HCT116 (cell line): ENCODE results near the gene ZNF534. TPM values are rescaled to one million over a fixed set of nuclear protein-coding genes. Genes with fewer than 3 reads are reported as not detected.

ENCODE experiments used
- ATAC-seq: fragments of 200-7000 bp; cut with Tn5 transposase; 2 replicates; pipeline ENCODE4 v1.9.1; 2020; ENCODE audit warnings: mild to moderate bottlenecking, moderate library complexity
- BruUV-seq: library from RNA; stranded (reverse); fragments of 400-500 nt; replicated peaks from 2 replicates; lab custom pipeline; 2021; lab: Mats Ljungman, UMichigan
- CTCF ChIA-PET: fragments of 300-600 bp; sonication (Branson Sonifier 250); formaldehyde crosslinking; loops from one replicate; lab custom pipeline; 2021; ENCODE audit warnings: antibody characterized with exemption; lab: Charles Lee
- POLR2A ChIA-PET: fragments of 300-600, 350-600 bp; sonication (Branson Sonifier 250); formaldehyde crosslinking; loops from one replicate; lab custom pipeline; 2021; ENCODE audit warnings: antibody characterized with exemption; lab: Charles Lee
- RAD21 ChIA-PET, 2 experiments: fragments of 300-600 bp; sonication (Branson Sonifier 250); formaldehyde crosslinking; loops; one replicate each; lab custom pipeline; 2023; ENCODE audit warnings: low total read pairs in 2 of 2; ENCODE audit not compliant: uncharacterized antibody in 2 of 2, unreplicated experiment in 2 of 2, low non-redundant PET in 1 of 2; lab: Charles Lee
- DNase-seq: peaks from one replicate; pipeline ENCODE4 v3.0.0-alpha.2; 2010; ENCODE audit warnings: low read depth, low spot score
- H2AFZ ChIP-seq: fragments of 200-600 bp; shearing (Covaris generic), sonication (generic); 2 replicates; pipeline ENCODE4 v1.6.1; 2017; ENCODE audit warnings: low read depth, mixed run types, mixed read lengths, antibody characterized with exemption, low read length; ENCODE audit not compliant: poor library complexity, severe bottlenecking
- H3K27ac ChIP-seq: 2 replicates; pipeline ENCODE4 v1.5.1; 2012; ENCODE audit warnings: low read depth, low read length
- H3K27me3 ChIP-seq: fragments of 200-600 bp; sonication (generic); 2 replicates; pipeline ENCODE4 v1.6.1; 2016; ENCODE audit warnings: mixed run types, low read length, mixed read lengths; ENCODE audit not compliant: insufficient read depth
- H3K36me3 ChIP-seq, 2 experiments: fragments of 200-500 bp in 1 of 2; fragments of 200-600 bp in 1 of 2; sonication (Bioruptor generic) in 1 of 2; sonication (generic) in 1 of 2; 2 replicates each; pipeline versions ENCODE4 v1.5.1 to v1.6.1; 2014 to 2016; ENCODE audit warnings: low read length in 2 of 2, inconsistent platforms in 1 of 2, mixed read lengths in 1 of 2, mixed run types in 1 of 2; ENCODE audit not compliant: insufficient read depth in 2 of 2, control insufficient read depth in 1 of 2
- H3K4me1 ChIP-seq, 2 experiments: fragments of 200-600 bp in 1 of 2; sonication (generic) in 1 of 2; 2 replicates each; pipeline versions ENCODE4 v1.5.1 to v1.6.1; 2012 to 2017; ENCODE audit warnings: low read length in 2 of 2, inconsistent platforms in 1 of 2, mild to moderate bottlenecking in 1 of 2, mixed read lengths in 1 of 2, mixed run types in 1 of 2, moderate library complexity in 1 of 2; ENCODE audit not compliant: insufficient read depth in 2 of 2, control insufficient read depth in 1 of 2
- H3K4me2 ChIP-seq: fragments of 200-600 bp; sonication (generic); 2 replicates; pipeline ENCODE4 v1.6.1; 2017; ENCODE audit warnings: mixed run types, low read length, mixed read lengths
- H3K4me3 ChIP-seq, 2 experiments: fragments of 200-600 bp in 1 of 2; sonication (generic) in 1 of 2; replicated peaks in 1 of 2; 2 replicates each; pipeline ENCODE4 v1.5.1; 2011 to 2016; ENCODE audit warnings: low read length in 2 of 2, control low read depth in 1 of 2, low read depth in 1 of 2, mild to moderate bottlenecking in 1 of 2, mixed read lengths in 1 of 2, mixed run types in 1 of 2
- H3K79me2 ChIP-seq: fragments of 200-600 bp; sonication (generic); 2 replicates; pipeline ENCODE4 v1.6.1; 2017; ENCODE audit warnings: mild to moderate bottlenecking, mixed run types, low read length, moderate library complexity, mixed read lengths; ENCODE audit not compliant: insufficient read depth
- H3K9ac ChIP-seq: fragments of 200-600 bp; sonication (generic); 2 replicates; pipeline ENCODE4 v1.6.1; 2016; ENCODE audit warnings: low read length, mixed read lengths
- H3K9me2 ChIP-seq: fragments of 200-600 bp; sonication (generic), shearing (Covaris generic); 2 replicates; pipeline ENCODE4 v1.6.1; 2017; ENCODE audit warnings: mixed run types, mild to moderate bottlenecking, moderate library complexity; ENCODE audit not compliant: insufficient read depth
- H3K9me3 ChIP-seq, 2 experiments: fragments of 200-500 bp in 1 of 2; fragments of 200-600 bp in 1 of 2; sonication (Bioruptor generic) in 1 of 2; sonication (generic) in 1 of 2; 2 replicates each; pipeline ENCODE4 v1.6.1; 2014 to 2017; ENCODE audit warnings: low read length in 2 of 2, mixed read lengths in 2 of 2, inconsistent platforms in 1 of 2, low read depth in 1 of 2, mild to moderate bottlenecking in 1 of 2, mixed run types in 1 of 2, moderate library complexity in 1 of 2; ENCODE audit not compliant: control insufficient read depth in 1 of 2, insufficient read depth in 1 of 2
- H4K20me1 ChIP-seq: fragments of 200-600 bp; sonication (generic), shearing (Covaris generic); 2 replicates; pipeline ENCODE4 v1.6.1; 2017; ENCODE audit warnings: mixed run types, mild to moderate bottlenecking, moderate library complexity; ENCODE audit not compliant: insufficient read depth
- CBX3 ChIP-seq: IDR thresholded peaks from 2 replicates; pipeline ENCODE4 v1.6.1; 2012; ENCODE audit warnings: low read depth
- EZH2phosphoT487 ChIP-seq: fragments of 200-600 bp; IDR thresholded peaks from 2 replicates; pipeline ENCODE4 v1.6.1; 2018; ENCODE audit warnings: antibody characterized with exemption, borderline replicate concordance
- FOSL1 ChIP-seq: IDR thresholded peaks from 2 replicates; pipeline ENCODE4 v1.6.1; 2012; ENCODE audit warnings: low read depth
- JUND ChIP-seq: IDR thresholded peaks from 2 replicates; pipeline ENCODE4 v1.6.1; 2012
- REST ChIP-seq: IDR thresholded peaks from 2 replicates; pipeline ENCODE4 v1.6.1; 2012; ENCODE audit warnings: low read depth
- ZBTB33 ChIP-seq: IDR thresholded peaks from 2 replicates; pipeline ENCODE4 v1.6.1; 2011; ENCODE audit warnings: mild to moderate bottlenecking, low read length, moderate library complexity; ENCODE audit not compliant: insufficient replicate concordance; ENCODE audit errors: extremely low read depth
- intact Hi-C: fragments of 100-400 bp; cut with micrococcal nuclease; formaldehyde crosslinking; loops from 2 replicates; pipeline ENCODE4 v1.10.0; 2022
- total RNA-seq: library from RNA; stranded (reverse); gene quantifications from one replicate; pipeline ENCODE4 v1.2.1, GENCODE V29; 2021; ENCODE audit not compliant: unreplicated experiment

ZNF534 gene
- total RNA-seq, 1 experiment from 2014 or later, result not detected

- TF ChIP-seq ZBTB33 (no peak), CBX3 (no peak), FOSL1 (no peak), EZH2phosphoT487 (no peak)
Measured at GRCh38 chr19:52397310-52398080, 31.5 kb upstream of the ZNF534 start, which contains the start of gene ZNF528 (continued).

- Histone ChIP-seq H3K36me3 (no peaks in the 10 kb centered on the region), H3K4me3 (no peak overlapping the region), H3K27ac (no peak overlapping the region), H3K4me1 (no peaks in the 10 kb centered on the region), H3K9me3 (peaks cover 0 to 5% of the 10 kb centered on the region in 2 experiments; a peak in 2 of 4 replicates), H4K20me1 (no peaks in the 10 kb centered on the region), H3K4me2 (no peak overlapping the region), H3K9ac (no peak overlapping the region), H3K27me3 (no peaks in the 10 kb centered on the region), H2AFZ (no peak overlapping the region), H3K9me2 (no peaks in the 10 kb centered on the region), H3K79me2 (no peaks in the 10 kb centered on the region)
- DNase-seq (no peak), ATAC-seq (no peak)
- POLR2A ChIA-PET, result no interaction called here
- no TSS peak for BruUV-seq
- RAD21 ChIA-PET, result no interaction called here
- intact Hi-C loops, result no loop called here
- TF ChIP-seq JUND, result no peak
- no peak for TF ChIP-seq CBX3
- no peak for TF ChIP-seq REST
- CTCF ChIA-PET, result no interaction called here
Measured at GRCh38 chr19:52398081-52398441, 30.9 kb upstream of the ZNF534 start.
